ENCODE data around the gene PPP1R12B.
"Not testable (repeated sequence)": the region's sequence is repeated elsewhere in the genome, so short reads cannot be mapped to it uniquely, and the experiment has no call there.

GRCh38 chr1:202398439-202398838, 49.9 kb downstream of the PPP1R12B start:
- TF ChIP-seq, protein P1, sequence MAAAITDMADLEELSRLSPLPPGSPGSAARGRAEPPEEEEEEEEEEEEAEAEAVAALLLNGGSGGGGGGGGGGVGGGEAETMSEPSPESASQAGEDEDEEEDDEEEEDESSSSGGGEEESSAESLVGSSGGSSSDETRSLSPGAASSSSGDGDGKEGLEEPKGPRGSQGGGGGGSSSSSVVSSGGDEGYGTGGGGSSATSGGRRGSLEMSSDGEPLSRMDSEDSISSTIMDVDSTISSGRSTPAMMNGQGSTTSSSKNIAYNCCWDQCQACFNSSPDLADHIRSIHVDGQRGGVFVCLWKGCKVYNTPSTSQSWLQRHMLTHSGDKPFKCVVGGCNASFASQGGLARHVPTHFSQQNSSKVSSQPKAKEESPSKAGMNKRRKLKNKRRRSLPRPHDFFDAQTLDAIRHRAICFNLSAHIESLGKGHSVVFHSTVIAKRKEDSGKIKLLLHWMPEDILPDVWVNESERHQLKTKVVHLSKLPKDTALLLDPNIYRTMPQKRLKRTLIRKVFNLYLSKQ (tag by site-specific recombination; IDR thresholded peaks at IDR 0.05; ENCODE audit: borderline replicate concordance) = not testable (repeated sequence)
- not testable (repeated sequence) for TF ChIP-seq ZNF423 (tag by site-specific recombination; IDR thresholded peaks at IDR 0.05); ZNF175 (tag by site-specific recombination; IDR thresholded peaks at IDR 0.05); REST (tag by site-specific recombination; IDR thresholded peaks at IDR 0.05); ZNF426 (tag by site-specific recombination; IDR thresholded peaks at IDR 0.05); MYNN (tag by site-specific recombination; IDR thresholded peaks at IDR 0.05; ENCODE audit: borderline replicate concordance); ZNF140 (tag by site-specific recombination; IDR thresholded peaks at IDR 0.05); ZNF2 (tag by site-specific recombination; IDR thresholded peaks at IDR 0.05); ZNF658 (tag by site-specific recombination; IDR thresholded peaks at IDR 0.05); ZNF626 (tag by site-specific recombination; IDR thresholded peaks at IDR 0.05)
- TF ChIP-seq, protein P2, sequence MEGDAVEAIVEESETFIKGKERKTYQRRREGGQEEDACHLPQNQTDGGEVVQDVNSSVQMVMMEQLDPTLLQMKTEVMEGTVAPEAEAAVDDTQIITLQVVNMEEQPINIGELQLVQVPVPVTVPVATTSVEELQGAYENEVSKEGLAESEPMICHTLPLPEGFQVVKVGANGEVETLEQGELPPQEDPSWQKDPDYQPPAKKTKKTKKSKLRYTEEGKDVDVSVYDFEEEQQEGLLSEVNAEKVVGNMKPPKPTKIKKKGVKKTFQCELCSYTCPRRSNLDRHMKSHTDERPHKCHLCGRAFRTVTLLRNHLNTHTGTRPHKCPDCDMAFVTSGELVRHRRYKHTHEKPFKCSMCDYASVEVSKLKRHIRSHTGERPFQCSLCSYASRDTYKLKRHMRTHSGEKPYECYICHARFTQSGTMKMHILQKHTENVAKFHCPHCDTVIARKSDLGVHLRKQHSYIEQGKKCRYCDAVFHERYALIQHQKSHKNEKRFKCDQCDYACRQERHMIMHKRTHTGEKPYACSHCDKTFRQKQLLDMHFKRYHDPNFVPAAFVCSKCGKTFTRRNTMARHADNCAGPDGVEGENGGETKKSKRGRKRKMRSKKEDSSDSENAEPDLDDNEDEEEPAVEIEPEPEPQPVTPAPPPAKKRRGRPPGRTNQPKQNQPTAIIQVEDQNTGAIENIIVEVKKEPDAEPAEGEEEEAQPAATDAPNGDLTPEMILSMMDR (tag by site-specific recombination; IDR thresholded peaks at IDR 0.05) = not testable (repeated sequence)
- TF ChIP-seq, protein P3, sequence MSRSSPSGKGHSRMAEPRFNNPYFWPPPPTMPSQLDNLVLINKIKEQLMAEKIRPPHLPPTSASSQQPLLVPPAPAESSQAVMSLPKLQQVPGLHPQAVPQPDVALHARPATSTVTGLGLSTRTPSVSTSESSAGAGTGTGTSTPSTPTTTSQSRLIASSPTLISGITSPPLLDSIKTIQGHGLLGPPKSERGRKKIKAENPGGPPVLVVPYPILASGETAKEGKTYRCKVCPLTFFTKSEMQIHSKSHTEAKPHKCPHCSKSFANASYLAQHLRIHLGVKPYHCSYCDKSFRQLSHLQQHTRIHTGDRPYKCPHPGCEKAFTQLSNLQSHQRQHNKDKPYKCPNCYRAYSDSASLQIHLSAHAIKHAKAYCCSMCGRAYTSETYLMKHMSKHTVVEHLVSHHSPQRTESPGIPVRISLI (tag by site-specific recombination; IDR thresholded peaks at IDR 0.05) = not testable (repeated sequence)
